HEK293T (cell line): Measurements from ENCODE around the gene FAH.

ENCODE experiments used
- BHLHE40 ChIP-seq: fragments of 450-650 bp; IDR thresholded peaks from 2 replicates; pipeline ENCODE4 v1.6.1; 2016; ENCODE audit warnings: mild to moderate bottlenecking, moderate library complexity, borderline replicate concordance
- CTBP1 ChIP-seq: fragments of 450-650 bp; IDR thresholded peaks from 2 replicates; pipeline ENCODE4 v1.6.1; 2016; ENCODE audit warnings: borderline replicate concordance
- FOXM1 ChIP-seq: fragments of 450-650 bp; IDR thresholded peaks from 2 replicates; pipeline ENCODE4 v1.6.1; 2017; ENCODE audit warnings: mild to moderate bottlenecking, borderline replicate concordance
- HDGF ChIP-seq: fragments of 450-650 bp; IDR thresholded peaks from 2 replicates; pipeline ENCODE4 v1.6.1; 2017; ENCODE audit warnings: antibody characterized with exemption, borderline replicate concordance
- L3MBTL2 ChIP-seq: fragments of 450-650 bp; conservative IDR thresholded peaks from 2 replicates; pipeline ENCODE4 v1.6.1; 2016; ENCODE audit warnings: mild to moderate bottlenecking
- NFRKB ChIP-seq: fragments of 450-650 bp; IDR thresholded peaks from 2 replicates; pipeline ENCODE4 v1.6.1; 2016; ENCODE audit warnings: mild to moderate bottlenecking, moderate library complexity
- SP1 ChIP-seq: fragments of 450-650 bp; IDR thresholded peaks from 2 replicates; pipeline ENCODE4 v1.6.1; 2017
- TF ChIP-seq, protein P1 (sequence below): fragments of 450-650 bp; IDR thresholded peaks from 2 replicates; pipeline ENCODE4 v1.6.1; 2016

DNA sequence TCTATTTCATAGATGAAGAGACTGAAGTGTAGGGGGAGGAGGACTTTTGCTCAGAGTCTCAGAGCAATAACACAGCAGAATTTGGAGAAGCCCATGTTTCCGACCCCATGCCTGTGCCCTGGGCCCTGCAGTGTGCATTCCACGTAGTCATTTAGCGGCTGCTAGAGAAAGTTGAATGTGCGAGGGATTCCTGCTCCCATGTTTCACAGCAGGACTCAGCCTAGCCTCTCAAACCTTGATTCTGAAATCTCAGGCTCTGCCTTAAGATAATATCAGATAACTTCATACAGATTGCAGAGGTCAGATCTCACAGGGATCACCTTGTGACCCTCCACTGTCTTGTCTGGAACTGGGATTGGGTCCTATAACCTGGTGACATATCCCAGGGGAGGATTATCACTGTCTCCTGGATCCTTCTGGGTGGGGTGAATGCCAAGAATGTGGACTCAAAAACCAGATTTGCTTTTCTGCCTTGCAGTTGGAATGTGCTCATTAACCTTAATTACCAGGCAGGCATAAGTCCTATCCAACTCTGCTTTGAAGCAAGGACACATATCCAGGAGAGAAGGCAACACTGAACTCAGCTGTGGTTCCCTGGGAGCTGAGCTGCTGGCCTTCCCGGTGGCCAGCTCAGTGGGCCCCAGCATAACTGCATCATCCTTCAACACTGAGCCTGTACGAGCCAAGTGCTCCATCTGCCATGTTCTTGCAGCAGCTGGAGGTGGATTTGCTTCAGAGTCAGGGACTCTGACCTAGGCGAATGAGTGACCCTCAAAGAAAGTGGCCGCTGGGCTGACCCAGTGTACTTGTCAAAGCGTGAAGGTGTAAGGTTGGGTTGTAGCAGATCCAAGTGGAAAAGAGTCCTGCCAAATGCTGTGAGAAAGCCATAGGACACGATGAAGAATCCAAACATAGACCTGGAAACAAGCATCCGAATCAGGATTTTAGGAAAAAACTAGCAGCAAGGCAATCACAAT lies 56.2 kb downstream of the FAH start:
- TF ChIP-seq SP1 = no peak
- TF ChIP-seq L3MBTL2 = no peak
- no peak for TF ChIP-seq HDGF
- no peak for TF ChIP-seq CTBP1
- TF ChIP-seq FOXM1 = no peak
- no peak for TF ChIP-seq NFRKB
- TF ChIP-seq, protein P1, sequence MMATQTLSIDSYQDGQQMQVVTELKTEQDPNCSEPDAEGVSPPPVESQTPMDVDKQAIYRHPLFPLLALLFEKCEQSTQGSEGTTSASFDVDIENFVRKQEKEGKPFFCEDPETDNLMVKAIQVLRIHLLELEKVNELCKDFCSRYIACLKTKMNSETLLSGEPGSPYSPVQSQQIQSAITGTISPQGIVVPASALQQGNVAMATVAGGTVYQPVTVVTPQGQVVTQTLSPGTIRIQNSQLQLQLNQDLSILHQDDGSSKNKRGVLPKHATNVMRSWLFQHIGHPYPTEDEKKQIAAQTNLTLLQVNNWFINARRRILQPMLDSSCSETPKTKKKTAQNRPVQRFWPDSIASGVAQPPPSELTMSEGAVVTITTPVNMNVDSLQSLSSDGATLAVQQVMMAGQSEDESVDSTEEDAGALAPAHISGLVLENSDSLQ = no peak
- TF ChIP-seq BHLHE40 = no peak
